Measurements from ENCODE around the gene LSM5. TPM values are rescaled to one million over a fixed set of nuclear protein-coding genes. Genes with fewer than 3 reads are reported as not detected.
A peak's percentile ranks its signal among the peaks of the same experiment; 100 is the strongest.

The LSM5 gene
- total and polyA plus RNA-seq, 7 experiments from 2014 or later, result 21.5 to 165 (median 43.5) TPM

DNA sequence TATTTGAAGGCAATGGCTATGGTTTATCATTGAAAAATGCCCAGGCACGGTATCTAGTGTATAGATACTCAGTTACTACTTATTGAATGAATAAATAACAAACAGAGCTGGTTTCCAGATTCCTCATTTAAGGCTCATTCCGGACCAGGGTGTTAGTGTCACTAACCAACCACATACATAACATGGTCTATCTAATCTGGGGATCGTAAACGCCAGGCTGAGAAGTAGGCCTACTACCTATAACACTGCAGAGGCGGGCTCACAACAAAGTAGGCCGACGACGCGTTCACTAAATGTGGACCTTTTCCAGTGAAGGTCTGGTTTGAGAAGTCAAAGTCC, 423 bp downstream of the LSM5 start:
- H3K4me1 Mint-ChIP-seq, result peaks cover 8 to 41% (median 29%) of the 10 kb centered on the region in 7 donors
- no peak for ATAC-seq
- DNase-seq, result no peak

DNA sequence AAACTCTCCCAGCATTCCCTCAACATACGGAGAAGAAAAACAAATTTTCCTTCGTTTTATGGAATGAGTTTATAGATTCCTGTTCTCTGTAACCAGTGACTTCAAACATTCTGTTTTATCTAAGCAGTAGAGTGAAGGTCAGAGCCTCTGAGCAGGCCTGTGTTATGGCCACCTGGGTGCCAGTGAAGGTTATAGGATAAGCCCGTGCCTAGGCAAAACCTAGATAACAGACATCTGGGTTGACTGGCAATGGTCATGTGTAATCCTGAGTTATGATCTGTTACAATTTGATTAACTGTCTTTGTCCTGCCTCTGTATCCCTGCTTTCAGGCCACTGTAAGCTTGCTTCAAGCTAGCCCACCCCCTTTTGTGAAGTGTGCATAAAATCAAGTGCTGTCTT, 8.3 kb downstream of the LSM5 start:
- Histone ChIP-seq H3K27me3 (ENCODE audit: control insufficient read depth in 2 of 2, insufficient read depth in 2 of 2, low read length in 2 of 2) (no peaks in the 10 kb centered on the region), H3K36me3 (ENCODE audit: control insufficient read depth in 2 of 3, insufficient read depth in 3 of 3, low read length in 3 of 3) (peaks cover 0 to 12% (median 4%) of the 10 kb centered on the region in 3 experiments), H3K4me3 (ENCODE audit: low read length) (no peak overlapping the region), H3K9me3 (ENCODE audit: control insufficient read depth in 2 of 3, low read length in 3 of 3) (no peaks in the 10 kb centered on the region), H3K4me1 (ENCODE audit: control insufficient read depth in 2 of 2, insufficient read depth in 2 of 2, low read length in 2 of 2) (no peaks in the 10 kb centered on the region), H3K27ac (ENCODE audit: low read depth, low read length) (no peak overlapping the region)
- Mint-ChIP-seq H3K4me3 (no peak overlapping the region), H3K27me3 (no peaks in the 10 kb centered on the region), H3K27ac (peak overlapping the region in 1 of 9 donors; percentile 59), H3K9me3 (no peaks in the 10 kb centered on the region), H3K4me1 (peaks cover 2 to 10% (median 7%) of the 10 kb centered on the region in 7 donors), H3K36me3 (peaks cover 0 to 17% (median 3%) of the 10 kb centered on the region in 5 donors)
- DNase-seq, result no peak
- no peak for ATAC-seq
- POLR2A ChIA-PET, result no interaction called here
- intact Hi-C loops (cut with micrococcal nuclease), result no loop called here
- CTCF ChIA-PET, result no interaction called here

More for the DNA sequence above, 423 bp downstream of the LSM5 start:
- Mint-ChIP-seq H3K27me3 (no peaks in the 10 kb centered on the region), H3K36me3 (peaks cover 0 to 24% (median 10%) of the 10 kb centered on the region in 5 donors), H3K4me3 (peak overlapping the region; percentile 83 to 98 (median 92)), H3K9me3 (no peaks in the 10 kb centered on the region), H3K27ac (peak overlapping the region; percentile 90 to 98 (median 96))
- Histone ChIP-seq H3K36me3 (ENCODE audit: control insufficient read depth in 2 of 3, insufficient read depth in 3 of 3, low read length in 3 of 3) (peaks cover 0 to 19% (median 4%) of the 10 kb centered on the region in 3 experiments), H3K27ac (ENCODE audit: low read depth, low read length) (peak overlapping the region; percentile 87), H3K4me1 (ENCODE audit: control insufficient read depth in 2 of 2, insufficient read depth in 2 of 2, low read length in 2 of 2) (peaks cover 8 to 13% of the 10 kb centered on the region in 2 donors), H3K4me3 (ENCODE audit: low read length) (peak overlapping the region; percentile 86), H3K27me3 (ENCODE audit: control insufficient read depth in 2 of 2, insufficient read depth in 2 of 2, low read length in 2 of 2) (no peaks in the 10 kb centered on the region), H3K9me3 (ENCODE audit: control insufficient read depth in 2 of 3, low read length in 3 of 3) (no peaks in the 10 kb centered on the region)
- ChIA-PET POLR2A (interaction anchor here (0.6 to 1.4 kb wide), 4 partner anchors 46 to 573 kb away, joined by 3 to 5 read pairs (median 4); partner anchors contain the start of genes KBTBD2 and NT5C3A), CTCF (interaction anchor here (1.1 kb wide), 1 partner anchor 403 kb away, joined by 5 read pairs; no protein-coding TSS in a partner anchor)
- intact Hi-C loops (cut with micrococcal nuclease), result loop anchor here (1.0 to 2.0 kb wide), 10 partner anchors 147 to 640 kb away; partner anchors contain the start of genes BBS9 (in 2 of the 2), NT5C3A (in 2 of the 2) and KBTBD2 (in 1 of the 2)

DNA sequence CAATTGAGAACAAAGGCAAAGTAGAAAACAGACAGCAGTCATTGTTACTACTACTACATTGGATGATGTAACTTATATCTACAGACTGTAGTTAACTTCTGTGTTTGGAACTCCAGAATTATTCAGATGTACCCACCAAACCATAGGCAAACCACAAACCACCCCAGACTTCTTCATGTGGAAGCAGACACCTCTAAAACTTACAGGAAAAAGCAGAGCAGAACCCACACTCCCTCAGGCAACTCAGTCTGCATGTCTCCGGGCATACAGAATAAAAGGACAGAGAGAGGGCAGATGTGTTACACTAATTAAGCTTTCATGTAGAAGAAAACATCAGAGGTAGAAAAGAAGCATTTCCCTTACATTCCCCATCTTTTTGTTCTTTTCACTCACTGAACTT, 9.0 kb downstream of the LSM5 start:
- Histone ChIP-seq H3K27ac (ENCODE audit: low read depth, low read length) (no peak overlapping the region), H3K4me1 (ENCODE audit: control insufficient read depth in 2 of 2, insufficient read depth in 2 of 2, low read length in 2 of 2) (no peaks in the 10 kb centered on the region), H3K9me3 (ENCODE audit: control insufficient read depth in 2 of 3, low read length in 3 of 3) (no peaks in the 10 kb centered on the region), H3K36me3 (ENCODE audit: control insufficient read depth in 2 of 3, insufficient read depth in 3 of 3, low read length in 3 of 3) (peaks cover 0 to 5% (median 4%) of the 10 kb centered on the region in 3 experiments), H3K4me3 (ENCODE audit: low read length) (no peak overlapping the region), H3K27me3 (ENCODE audit: control insufficient read depth in 2 of 2, insufficient read depth in 2 of 2, low read length in 2 of 2) (no peaks in the 10 kb centered on the region)
- H3K9me3 Mint-ChIP-seq, result no peaks in the 10 kb centered on the region
- no peak overlapping the region for H3K4me3 Mint-ChIP-seq
- no peak for DNase-seq
- no peak for ATAC-seq
- peaks cover 2 to 10% (median 7%) of the 10 kb centered on the region in 7 donors for H3K4me1 Mint-ChIP-seq
- ChIA-PET CTCF (no interaction called here), POLR2A (no interaction called here)
- H3K36me3 Mint-ChIP-seq, result peaks cover 0 to 14% (median 3%) of the 10 kb centered on the region in 5 donors
- intact Hi-C loops (cut with micrococcal nuclease), result no loop called here
- H3K27me3 Mint-ChIP-seq, result no peaks in the 10 kb centered on the region
- peak overlapping the region in 2 of 9 donors; percentile 3 to 34 for H3K27ac Mint-ChIP-seq

DNA sequence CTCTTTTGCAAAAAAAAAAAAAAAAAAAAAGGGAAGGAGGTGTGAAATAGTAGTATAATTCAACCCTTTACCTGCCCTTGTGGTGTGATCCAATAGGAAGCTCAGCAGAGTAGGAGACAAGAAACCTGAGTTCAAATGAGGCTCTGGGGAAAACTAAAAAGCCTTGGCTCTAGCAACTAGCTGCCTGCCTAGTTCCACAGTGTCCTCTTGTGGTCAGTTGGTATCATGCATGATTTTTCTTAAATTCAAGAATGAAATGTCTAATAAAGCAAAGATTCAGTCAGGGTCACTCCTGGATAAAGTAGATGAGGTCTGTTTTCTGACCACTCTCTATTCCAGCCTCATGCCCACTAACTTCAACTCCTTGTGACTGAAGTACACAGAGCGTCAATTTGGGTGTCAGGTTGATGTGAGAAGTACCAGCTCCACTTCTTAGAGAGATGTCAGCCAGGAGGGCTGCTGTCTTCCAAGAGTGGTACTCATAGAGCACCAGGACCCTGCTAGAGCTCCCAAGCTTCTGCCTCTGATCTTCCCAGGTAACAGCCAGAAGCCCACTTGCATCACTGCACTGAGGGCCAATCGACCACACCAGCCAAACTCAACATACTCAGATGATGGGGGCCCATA, 10.5 kb downstream of the LSM5 start:
- Mint-ChIP-seq H3K27me3 (no peaks in the 10 kb centered on the region), H3K4me3 (no peak overlapping the region), H3K9me3 (no peaks in the 10 kb centered on the region), H3K36me3 (peaks cover 0 to under 1% (median 0%) of the 10 kb centered on the region in 5 donors), H3K4me1 (peaks cover 2 to 10% (median 7%) of the 10 kb centered on the region in 7 donors), H3K27ac (no peak overlapping the region)
- H3K9me3 ChIP-seq (ENCODE audit: control insufficient read depth in 2 of 3, low read length in 3 of 3), result no peaks in the 10 kb centered on the region
- H3K36me3 ChIP-seq (ENCODE audit: control insufficient read depth in 2 of 3, insufficient read depth in 3 of 3, low read length in 3 of 3), result peaks cover 0 to under 1% (median 0%) of the 10 kb centered on the region in 3 experiments
- intact Hi-C loops (cut with micrococcal nuclease), result loop anchor here (5.0 to 10.0 kb wide), 3 partner anchors 737 to 1675 kb away; no protein-coding TSS in a partner anchor
- no peak overlapping the region for H3K4me3 ChIP-seq (ENCODE audit: low read length)
- peak; percentile 48 for ATAC-seq
- POLR2A ChIA-PET, result no interaction called here
- H3K27me3 ChIP-seq (ENCODE audit: control insufficient read depth in 2 of 2, insufficient read depth in 2 of 2, low read length in 2 of 2), result no peaks in the 10 kb centered on the region
- CTCF ChIA-PET, result no interaction called here
- H3K27ac ChIP-seq (ENCODE audit: low read depth, low read length), result no peak overlapping the region
- DNase-seq, result no peak
- H3K4me1 ChIP-seq (ENCODE audit: control insufficient read depth in 2 of 2, insufficient read depth in 2 of 2, low read length in 2 of 2), result no peaks in the 10 kb centered on the region

- ATAC-seq, result no peak
- no peaks in the 10 kb centered on the region for H3K36me3 ChIP-seq (ENCODE audit: control insufficient read depth in 2 of 3, insufficient read depth in 3 of 3, low read length in 3 of 3)
Observed at GRCh38 chr7:32477649-32477980, 12.6 kb downstream of the LSM5 start.

GRCh38 chr7:32476816-32477648, 13.1 kb downstream of the LSM5 start:
- ATAC-seq (no peak), DNase-seq (no peak)
- H3K4me1 ChIP-seq (ENCODE audit: control insufficient read depth in 2 of 2, insufficient read depth in 2 of 2, low read length in 2 of 2), result no peaks in the 10 kb centered on the region
- Mint-ChIP-seq H3K36me3 (no peaks in the 10 kb centered on the region), H3K27ac (no peak overlapping the region), H3K4me1 (peaks cover 4 to 10% (median 7%) of the 10 kb centered on the region in 7 donors), H3K27me3 (peaks cover 0 to under 1% (median 0%) of the 10 kb centered on the region in 5 donors), H3K9me3 (peaks cover 0 to under 1% (median 0%) of the 10 kb centered on the region in 11 donors), H3K4me3 (no peak overlapping the region)
- ChIA-PET CTCF (interaction anchor here (0.6 kb wide), 1 partner anchor 17 kb away, joined by 3 read pairs; no protein-coding TSS in a partner anchor), POLR2A (no interaction called here)
- no peak overlapping the region for H3K4me3 ChIP-seq (ENCODE audit: low read length)
- H3K9me3 ChIP-seq (ENCODE audit: control insufficient read depth in 2 of 3, low read length in 3 of 3), result no peaks in the 10 kb centered on the region
- intact Hi-C loops (cut with micrococcal nuclease), result loop anchor here (5.0 to 10.0 kb wide), 3 partner anchors 735 to 1672 kb away; no protein-coding TSS in a partner anchor
- no peaks in the 10 kb centered on the region for H3K36me3 ChIP-seq (ENCODE audit: control insufficient read depth in 2 of 3, insufficient read depth in 3 of 3, low read length in 3 of 3)
- H3K27ac ChIP-seq (ENCODE audit: low read depth, low read length), result no peak overlapping the region
- H3K27me3 ChIP-seq (ENCODE audit: control insufficient read depth in 2 of 2, insufficient read depth in 2 of 2, low read length in 2 of 2), result no peaks in the 10 kb centered on the region

More at GRCh38 chr7:32477649-32477980, 12.6 kb downstream of the LSM5 start:
- Mint-ChIP-seq H3K27me3 (no peaks in the 10 kb centered on the region), H3K4me3 (no peak overlapping the region), H3K27ac (no peak overlapping the region), H3K4me1 (peaks cover 4 to 10% (median 7%) of the 10 kb centered on the region in 7 donors), H3K36me3 (no peaks in the 10 kb centered on the region), H3K9me3 (no peaks in the 10 kb centered on the region)
- H3K27ac ChIP-seq (ENCODE audit: low read depth, low read length), result no peak overlapping the region
- H3K27me3 ChIP-seq (ENCODE audit: control insufficient read depth in 2 of 2, insufficient read depth in 2 of 2, low read length in 2 of 2), result no peaks in the 10 kb centered on the region
- CTCF ChIA-PET, result interaction anchor here (0.6 kb wide), 1 partner anchor 18 kb away, joined by 3 read pairs; no protein-coding TSS in a partner anchor
- H3K4me3 ChIP-seq (ENCODE audit: low read length), result no peak overlapping the region
- no peaks in the 10 kb centered on the region for H3K4me1 ChIP-seq (ENCODE audit: control insufficient read depth in 2 of 2, insufficient read depth in 2 of 2, low read length in 2 of 2)
- H3K9me3 ChIP-seq (ENCODE audit: control insufficient read depth in 2 of 3, low read length in 3 of 3), result no peaks in the 10 kb centered on the region
- DNase-seq, result no peak
- intact Hi-C loops (cut with micrococcal nuclease), result loop anchor here (5.0 to 10.0 kb wide), 3 partner anchors 735 to 1673 kb away; no protein-coding TSS in a partner anchor
- POLR2A ChIA-PET, result no interaction called here

Measured in naive thymus-derived CD4-positive, alpha-beta T cell (primary cell).